ENCODE measurements around the gene C2orf68.
A peak's percentile ranks its signal among the peaks of the same experiment; 100 is the strongest.
"Not testable (repeated sequence)": the region's sequence is repeated elsewhere in the genome, so short reads cannot be mapped to it uniquely, and the experiment has no call there.

The C2orf68 gene

DNA sequence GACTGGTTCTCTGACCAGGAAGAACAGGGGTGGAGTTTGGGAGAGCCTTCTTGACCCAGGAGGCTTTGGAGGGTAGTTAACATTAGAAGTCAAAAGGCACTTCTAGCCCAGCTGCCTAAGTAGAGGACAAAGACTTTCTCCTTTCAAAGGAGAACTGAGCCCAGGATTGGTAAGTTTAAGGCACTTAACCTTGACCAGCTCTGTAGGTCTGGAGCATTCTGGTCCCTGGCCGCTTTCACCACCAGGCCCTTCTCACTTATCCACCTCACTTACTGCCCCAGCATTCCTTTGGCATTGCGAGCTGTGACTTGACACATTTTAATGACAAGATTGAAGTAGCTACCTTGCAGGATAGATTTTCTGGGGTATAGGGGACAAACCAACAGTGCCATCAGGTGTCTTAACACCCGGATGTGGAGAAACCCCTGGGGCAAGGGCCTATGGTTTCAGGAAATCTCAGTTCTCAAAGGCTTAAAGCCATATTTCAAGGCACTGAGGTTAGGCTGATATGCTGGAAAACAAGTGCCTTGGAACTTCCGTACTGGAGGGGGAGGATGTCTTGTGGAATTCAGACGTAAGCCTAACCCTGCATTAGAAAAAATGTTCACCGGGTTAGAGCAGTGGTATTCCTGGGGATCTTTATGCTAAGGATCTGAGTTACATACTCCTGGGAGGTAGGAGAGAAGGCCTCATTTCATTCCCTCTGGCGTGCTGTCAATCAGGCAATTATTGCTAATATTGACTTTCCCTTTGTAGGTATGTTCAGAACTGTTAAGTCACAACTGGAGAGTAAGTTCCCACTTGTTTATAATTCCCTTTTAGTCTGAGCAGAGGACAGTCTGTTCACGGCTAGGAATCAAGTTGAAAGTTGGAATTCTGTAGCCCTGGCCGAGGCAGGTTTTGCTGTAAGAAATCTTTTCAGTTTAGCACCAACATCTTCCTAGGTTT, 4.3 kb downstream of the C2orf68 start:
- no peak for DNase-seq (ENCODE audit: low spot score)
- no peak for TF ChIP-seq CTCF (IDR thresholded peaks at IDR 0.05; ENCODE audit: extremely low read depth, missing control alignments)

DNA sequence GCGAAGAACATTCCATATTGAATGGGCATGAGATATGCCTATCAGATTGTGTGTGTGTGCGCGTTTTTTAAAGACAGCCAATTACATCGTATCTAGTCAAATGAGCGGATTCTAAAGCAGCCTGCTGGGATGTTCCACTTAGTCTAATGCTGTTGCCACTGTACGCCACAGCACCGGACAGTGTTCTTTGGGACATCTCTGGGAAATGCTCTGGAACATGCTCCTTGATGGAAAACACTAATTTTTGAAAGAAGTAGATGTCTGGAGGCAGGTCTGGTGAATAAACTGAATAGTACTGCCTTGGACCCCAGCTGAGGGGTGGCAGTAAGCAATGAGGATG, 5.8 kb downstream of the C2orf68 start:
- TF ChIP-seq CTCF (IDR thresholded peaks at IDR 0.05; ENCODE audit: extremely low read depth, missing control alignments): no peak
- DNase-seq (ENCODE audit: low spot score): no peak

DNA sequence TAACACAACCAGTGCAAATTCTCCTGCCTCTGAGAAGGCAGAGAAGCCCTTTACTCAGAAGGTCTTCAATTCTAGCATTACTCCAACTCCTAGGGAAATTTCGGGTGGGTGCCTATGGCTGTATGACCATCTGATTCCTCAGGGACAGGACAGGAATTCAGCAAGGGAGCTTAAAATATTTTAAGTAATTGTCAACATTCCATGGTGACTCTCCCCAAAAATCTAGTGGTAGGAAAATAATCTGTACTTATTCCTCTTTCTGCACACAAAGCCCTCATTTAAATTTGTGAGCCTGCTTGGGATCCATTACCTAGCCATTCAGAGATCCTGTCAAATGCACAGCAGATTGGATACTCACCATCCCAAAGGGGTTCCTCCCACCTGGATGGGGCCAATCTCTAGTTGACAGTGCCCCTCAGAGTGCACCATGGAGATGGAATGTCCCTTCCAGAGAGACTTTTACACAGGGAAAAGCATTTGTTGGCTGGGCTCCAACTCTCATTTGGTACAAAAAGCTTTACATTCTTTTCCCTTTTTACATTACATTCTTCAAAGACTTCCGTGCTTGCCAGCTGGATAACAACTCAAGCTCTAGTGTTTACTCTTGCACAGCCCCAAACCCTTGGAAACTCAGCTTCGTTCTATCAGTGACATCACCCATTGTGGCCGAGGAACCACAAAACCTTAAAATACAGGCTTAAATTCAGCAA, 6.3 kb downstream of the C2orf68 start:
- DNase-seq (ENCODE audit: low spot score): no peak
- TF ChIP-seq CTCF (IDR thresholded peaks at IDR 0.05; ENCODE audit: extremely low read depth, missing control alignments): no peak

DNA sequence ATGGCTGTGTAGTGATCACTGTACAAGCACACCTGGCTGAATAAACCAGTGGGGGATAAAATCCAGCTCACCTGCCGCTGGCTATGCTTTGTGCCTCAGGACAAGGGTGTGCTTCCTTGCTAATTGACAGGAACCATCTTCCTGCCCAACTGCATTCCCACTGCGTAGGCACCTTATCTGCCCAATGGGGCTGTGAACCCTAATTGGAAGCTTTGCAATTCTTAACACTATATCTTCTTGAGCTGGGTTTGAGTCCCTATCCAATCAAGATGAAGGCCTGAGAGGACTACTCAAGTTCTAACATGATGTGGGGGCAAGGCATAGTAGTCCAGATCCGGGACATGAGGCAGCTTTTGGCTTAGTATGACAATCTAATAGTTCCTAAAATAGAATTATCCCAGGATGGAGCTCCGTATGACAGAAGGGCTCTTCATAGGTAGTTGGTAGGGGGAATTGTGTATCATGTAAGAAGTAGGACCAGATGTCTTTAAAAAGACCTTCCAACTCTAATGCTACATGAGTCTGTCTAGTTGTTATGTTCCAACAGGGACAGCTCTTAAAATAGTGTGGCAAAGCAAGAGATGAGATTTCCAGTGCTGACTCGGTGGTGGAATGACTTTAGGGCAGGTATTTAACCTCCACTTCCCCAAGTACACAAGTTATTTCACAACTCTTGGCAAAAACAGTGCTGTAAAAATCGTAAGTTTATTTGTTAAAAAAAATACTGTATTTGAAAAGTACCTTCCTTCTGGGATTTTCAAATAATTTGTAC, 7.1 kb downstream of the C2orf68 start:
- no peak for DNase-seq (ENCODE audit: low spot score)
- no peak for TF ChIP-seq CTCF (IDR thresholded peaks at IDR 0.05; ENCODE audit: extremely low read depth, missing control alignments)

- DNase-seq (ENCODE audit: low spot score): not testable (repeated sequence)
Measured at GRCh38 chr2:85604133-85604444, 7.8 kb downstream of the C2orf68 start.

- no peak for TF ChIP-seq CTCF (IDR thresholded peaks at IDR 0.05; ENCODE audit: extremely low read depth, missing control alignments)
- peak; percentile 96 for DNase-seq (ENCODE audit: low spot score)
Measured at GRCh38 chr2:85602476-85603234, 9.2 kb downstream of the C2orf68 start, which contains the start of gene TMEM150A. TSS of gene TMEM150A (minus strand) at chr2:85602698. CDS start at chr2:85601948, 750 bp downstream.

- TF ChIP-seq CTCF (IDR thresholded peaks at IDR 0.05; ENCODE audit: extremely low read depth, missing control alignments): no peak
- DNase-seq (ENCODE audit: low spot score): peak; percentile 49
Measured at GRCh38 chr2:85601771-85602475, 9.9 kb downstream of the C2orf68 start.

Measured in GM20000 (cell line).